Body of pancreas (tissue), 4 donors: ENCODE measurements around the gene DBN1. TPM values are rescaled to one million over a fixed set of nuclear protein-coding genes. Genes with fewer than 3 reads are reported as not detected.

Source experiments
- ATAC-seq: fragments of 150-250 bp; one replicate; pipeline ENCODE4 v1.9.1; 2016
- DNase-seq, 4 donors: peaks; one replicate each; pipeline ENCODE4 v3.0.0-alpha.2; 2019
- H3K27ac ChIP-seq, 4 donors: fragments of 200-600 bp; sonication (generic); 1 replicate in 3 of 4; 2 replicates in 1 of 4; pipeline versions ENCODE4 v1.5.1 to v1.6.1; 2016 to 2019; ENCODE audit warnings: mild to moderate bottlenecking in 1 of 4, mixed read lengths in 1 of 4, moderate library complexity in 1 of 4
- H3K27me3 ChIP-seq, 2 donors: fragments of 200-600 bp; sonication (generic); one replicate each; pipeline ENCODE4 v1.6.0; 2016; ENCODE audit warnings: mild to moderate bottlenecking in 1 of 2
- H3K36me3 ChIP-seq, 2 donors: fragments of 200-600 bp; sonication (generic); replicated peaks in 1 of 2; 2 replicates each; pipeline ENCODE4 v1.5.1; 2016; ENCODE audit warnings: low read depth in 2 of 2; ENCODE audit not compliant: insufficient read depth in 1 of 2
- H3K4me1 ChIP-seq: fragments of 200-600 bp; sonication (generic); one replicate; pipeline ENCODE4 v1.6.0; 2016
- H3K4me3 ChIP-seq, 2 donors: fragments of 200-600 bp; sonication (generic); 1 replicate in 1 of 2; 2 replicates in 1 of 2; pipeline ENCODE4 v1.5.1; 2016 to 2019
- H3K9me3 ChIP-seq, 3 donors: fragments of 200-600 bp; sonication (generic); 1 replicate in 2 of 3; 2 replicates in 1 of 3; pipeline ENCODE4 v1.5.1; 2016
- CTCF ChIP-seq, 7 experiments: fragments of 450-650 bp in 4 of 7; fragments of 200-600 bp in 3 of 7; sonication (generic) in 3 of 7; IDR thresholded peaks; one replicate each; pipeline ENCODE4 v1.5.1; 2016 to 2019; ENCODE audit warnings: antibody characterized with exemption in 7 of 7
- POLR2A ChIP-seq, 3 donors: fragments of 450-650 bp; IDR thresholded peaks; one replicate each; pipeline ENCODE4 v1.6.1; 2016; ENCODE audit warnings: antibody characterized with exemption in 3 of 3, mild to moderate bottlenecking in 2 of 3
- WGBS, 2 donors: methylation state at CpG; one replicate each; pipeline ENCODE4 v1.1.5; 2017; 5-methylcytosine and 5-hydroxymethylcytosine counted together
- intact Hi-C: fragments of 100-400 bp; cut with DNase I; formaldehyde crosslinking; loops from one replicate; pipeline ENCODE4 v1.15.1; 2023
- total RNA-seq, 2 donors: library from RNA; depleted of rRNA; stranded (reverse); fragments of >200 nt; gene quantifications; one replicate each; pipeline ENCODE4 v1.1.0, GENCODE V29; 2016

DBN1 gene
- total RNA-seq, 2 donors from 2014 or later = 28.0 to 29.0 TPM

GRCh38 chr5:177439518-177440053 is 33.8 kb downstream of the DBN1 start:
- intact Hi-C loops = no loop called here
- Histone ChIP-seq H3K27ac (no peak overlapping the region), H3K4me1 (no peaks in the 10 kb centered on the region), H3K9me3 (no peaks in the 10 kb centered on the region), H3K4me3 (no peak overlapping the region), H3K36me3 (peaks cover 0 to 11% of the 10 kb centered on the region in 2 donors), H3K27me3 (no peaks in the 10 kb centered on the region)
- TF ChIP-seq CTCF (IDR thresholded peaks at IDR 0.05) = no peak
- TF ChIP-seq POLR2A (IDR thresholded peaks at IDR 0.05) = no peak
- DNase-seq = no peak
- no peak for ATAC-seq
- WGBS, 2 donors = 95 to 96% methylated on average over 4 of the region's 4 CpGs

- TF ChIP-seq CTCF (IDR thresholded peaks at IDR 0.05) (no peak), POLR2A (IDR thresholded peaks at IDR 0.05) (no peak)
- WGBS, 2 donors = 93 to 95% methylated on average over 10 of the region's 10 CpGs
These were observed 35.0 kb downstream of the DBN1 start for GRCh38 chr5:177438468-177438867.

GRCh38 chr5:177437623-177438022 is 35.8 kb downstream of the DBN1 start:
- Histone ChIP-seq H3K9me3 (no peaks in the 10 kb centered on the region), H3K27me3 (no peaks in the 10 kb centered on the region), H3K4me3 (no peak overlapping the region), H3K4me1 (no peaks in the 10 kb centered on the region), H3K36me3 (peaks cover 0 to 22% of the 10 kb centered on the region in 2 donors), H3K27ac (no peak overlapping the region)
- DNase-seq (no peak), ATAC-seq (no peak)
- TF ChIP-seq CTCF (IDR thresholded peaks at IDR 0.05) (no peak), POLR2A (IDR thresholded peaks at IDR 0.05) (no peak)
- intact Hi-C loops = no loop called here
- WGBS, 2 donors = 61 to 66% methylated on average over 4 of the region's 4 CpGs

More at GRCh38 chr5:177438468-177438867, 35.0 kb downstream of the DBN1 start:
- no peaks in the 10 kb centered on the region for H3K4me1 ChIP-seq
- H3K27ac ChIP-seq = no peak overlapping the region
- H3K9me3 ChIP-seq = no peaks in the 10 kb centered on the region
- ATAC-seq = no peak
- intact Hi-C loops = no loop called here
- no peak for DNase-seq
- peaks cover 0 to 18% of the 10 kb centered on the region in 2 donors for H3K36me3 ChIP-seq
- H3K27me3 ChIP-seq = no peaks in the 10 kb centered on the region
- no peak overlapping the region for H3K4me3 ChIP-seq

- WGBS, 2 donors = 92 to 93% methylated on average over 19 to 37 of the region's 37 CpGs
- H3K36me3 ChIP-seq = peaks cover 0 to 27% of the 10 kb centered on the region in 2 donors
These were observed 37.4 kb downstream of the DBN1 start for GRCh38 chr5:177435847-177436536.

More at GRCh38 chr5:177435847-177436536, 37.4 kb downstream of the DBN1 start:
- DNase-seq (no peak), ATAC-seq (no peak)
- Histone ChIP-seq H3K4me1 (no peaks in the 10 kb centered on the region), H3K27me3 (no peaks in the 10 kb centered on the region), H3K4me3 (no peak overlapping the region), H3K9me3 (no peaks in the 10 kb centered on the region), H3K27ac (no peak overlapping the region)
- TF ChIP-seq CTCF (IDR thresholded peaks at IDR 0.05) (no peak), POLR2A (IDR thresholded peaks at IDR 0.05) (no peak)
- intact Hi-C loops = no loop called here
